ENCODE data around the gene UGT2A3. TPM values are rescaled to one million over a fixed set of nuclear protein-coding genes. Genes with fewer than 3 reads are reported as not detected.

The UGT2A3 gene
- total and polyA plus RNA-seq, 3 donors from 2014 or later: 1.7 TPM; not detected in 2

GRCh38 chr4:68909385-68909784 lies 42.2 kb downstream of the UGT2A3 start:
- H3K27me3 ChIP-seq: no peaks in the 10 kb centered on the region
- H3K4me1 ChIP-seq: no peaks in the 10 kb centered on the region
- H3K27ac ChIP-seq: no peak overlapping the region
- no peak for DNase-seq
- H3K4me3 ChIP-seq: no peak overlapping the region
- no peaks in the 10 kb centered on the region for H3K9me3 ChIP-seq
- 75 to 87% methylated on average over 2 of the region's 2 CpGs for WGBS, 2 donors
- intact Hi-C loops (cut with DNase I; ENCODE audit: low total_unique reads): no loop called here
- no peaks in the 10 kb centered on the region for H3K36me3 ChIP-seq (ENCODE audit: low read depth, missing control alignments)
- TF ChIP-seq POLR2A (IDR thresholded peaks at IDR 0.05): no peak
- TF ChIP-seq, protein P1, sequence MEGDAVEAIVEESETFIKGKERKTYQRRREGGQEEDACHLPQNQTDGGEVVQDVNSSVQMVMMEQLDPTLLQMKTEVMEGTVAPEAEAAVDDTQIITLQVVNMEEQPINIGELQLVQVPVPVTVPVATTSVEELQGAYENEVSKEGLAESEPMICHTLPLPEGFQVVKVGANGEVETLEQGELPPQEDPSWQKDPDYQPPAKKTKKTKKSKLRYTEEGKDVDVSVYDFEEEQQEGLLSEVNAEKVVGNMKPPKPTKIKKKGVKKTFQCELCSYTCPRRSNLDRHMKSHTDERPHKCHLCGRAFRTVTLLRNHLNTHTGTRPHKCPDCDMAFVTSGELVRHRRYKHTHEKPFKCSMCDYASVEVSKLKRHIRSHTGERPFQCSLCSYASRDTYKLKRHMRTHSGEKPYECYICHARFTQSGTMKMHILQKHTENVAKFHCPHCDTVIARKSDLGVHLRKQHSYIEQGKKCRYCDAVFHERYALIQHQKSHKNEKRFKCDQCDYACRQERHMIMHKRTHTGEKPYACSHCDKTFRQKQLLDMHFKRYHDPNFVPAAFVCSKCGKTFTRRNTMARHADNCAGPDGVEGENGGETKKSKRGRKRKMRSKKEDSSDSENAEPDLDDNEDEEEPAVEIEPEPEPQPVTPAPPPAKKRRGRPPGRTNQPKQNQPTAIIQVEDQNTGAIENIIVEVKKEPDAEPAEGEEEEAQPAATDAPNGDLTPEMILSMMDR (IDR thresholded peaks at IDR 0.05): no peak

DNA sequence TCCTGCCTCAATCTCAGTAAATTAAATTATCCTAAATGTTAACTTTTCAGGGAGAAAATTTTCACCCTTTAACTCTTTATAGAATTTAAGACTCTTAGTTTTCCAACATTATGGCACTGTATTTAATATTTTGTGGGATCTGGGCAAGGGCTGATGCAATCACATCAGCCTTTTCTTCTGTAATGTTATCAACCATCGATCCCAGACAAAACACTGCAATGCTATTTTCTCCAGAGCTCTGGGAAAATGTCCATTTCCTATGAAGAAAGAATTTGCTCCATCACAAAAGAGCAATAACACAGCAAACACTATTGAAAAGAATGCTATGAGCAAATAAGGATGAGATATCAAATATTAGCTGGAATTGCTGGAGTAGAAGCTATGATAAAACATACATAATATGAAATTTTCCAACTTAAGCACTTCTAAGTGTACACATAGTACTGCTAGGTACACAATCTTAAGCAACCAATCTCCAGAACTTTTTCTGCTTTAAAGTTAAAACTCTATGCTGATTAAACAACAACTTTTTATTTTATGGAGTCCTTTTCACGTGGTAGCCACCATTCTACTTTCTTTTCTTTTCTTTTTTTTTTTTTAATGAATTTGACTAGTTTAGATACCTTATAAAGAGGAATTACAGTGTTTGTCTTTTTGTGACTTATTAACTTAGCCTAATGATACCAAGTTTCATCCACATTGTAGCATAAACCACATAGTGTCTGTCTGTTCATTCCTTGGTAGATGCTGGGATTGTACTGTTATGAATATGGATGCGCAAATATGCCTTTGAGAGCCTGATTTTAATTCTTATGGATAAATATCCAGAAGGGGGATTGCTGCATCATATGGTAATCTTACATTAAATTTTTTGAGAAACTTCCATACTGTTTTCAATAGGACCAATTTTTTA lies 43.6 kb downstream of the UGT2A3 start:
- no peak for DNase-seq
- Histone ChIP-seq H3K4me3 (no peak overlapping the region), H3K27ac (no peak overlapping the region), H3K27me3 (no peaks in the 10 kb centered on the region), H3K4me1 (no peaks in the 10 kb centered on the region), H3K9me3 (no peaks in the 10 kb centered on the region), H3K36me3 (ENCODE audit: low read depth, missing control alignments) (no peaks in the 10 kb centered on the region)
- intact Hi-C loops (cut with DNase I; ENCODE audit: low total_unique reads): no loop called here
- TF ChIP-seq, protein P1 (IDR thresholded peaks at IDR 0.05): no peak
- TF ChIP-seq POLR2A (IDR thresholded peaks at IDR 0.05): no peak
- WGBS, 2 donors: 66 to 71% methylated on average over 3 of the region's 3 CpGs

DNA sequence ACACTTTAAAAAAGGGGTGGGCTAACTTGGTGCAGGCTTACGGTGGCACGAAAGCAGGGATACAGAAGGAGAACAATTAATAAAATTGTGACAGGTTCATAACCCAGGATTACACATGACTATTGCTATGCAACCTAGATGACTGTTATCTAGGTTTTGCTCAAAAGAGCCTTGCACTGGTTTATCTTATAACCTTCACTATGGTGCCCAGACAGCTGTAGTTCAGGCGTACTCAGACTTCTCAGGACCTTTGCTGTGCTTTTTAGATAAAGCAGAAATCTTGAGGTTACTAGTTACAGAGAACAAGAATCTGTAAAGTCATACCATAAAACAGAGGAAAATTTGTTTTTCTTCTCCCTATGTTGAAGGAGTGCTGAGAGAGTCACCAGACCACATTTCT lies 44.4 kb downstream of the UGT2A3 start:
- H3K4me3 ChIP-seq: peak overlapping the region in 1 of 2 donors; percentile 24
- no peak for TF ChIP-seq POLR2A (IDR thresholded peaks at IDR 0.05)
- TF ChIP-seq, protein P1 (IDR thresholded peaks at IDR 0.05): no peak
- no peaks in the 10 kb centered on the region for H3K9me3 ChIP-seq
- H3K4me1 ChIP-seq: no peaks in the 10 kb centered on the region
- H3K27ac ChIP-seq: no peak overlapping the region
- intact Hi-C loops (cut with DNase I; ENCODE audit: low total_unique reads): no loop called here
- 29 to 39% methylated on average over 3 of the region's 3 CpGs for WGBS, 2 donors
- DNase-seq: no peak
- H3K36me3 ChIP-seq (ENCODE audit: low read depth, missing control alignments): no peaks in the 10 kb centered on the region
- H3K27me3 ChIP-seq: no peaks in the 10 kb centered on the region

DNA sequence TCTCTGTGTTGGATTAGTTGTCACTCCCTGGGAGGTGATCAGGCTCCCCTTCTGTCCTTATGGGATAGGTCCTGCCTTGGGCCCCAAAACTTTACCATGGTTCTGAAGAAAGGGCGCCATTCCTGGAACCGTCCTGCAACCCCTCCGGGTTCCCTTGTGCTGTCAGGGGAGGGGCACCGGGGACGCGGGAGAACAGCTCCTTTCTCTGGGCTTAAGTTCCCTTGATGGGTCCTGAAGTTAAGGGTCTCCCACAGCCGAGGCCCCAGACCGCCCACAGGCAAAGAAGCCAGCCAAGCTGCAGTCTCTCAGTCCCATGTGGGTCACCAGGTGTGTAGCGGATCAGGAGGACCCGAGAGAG lies 44.8 kb downstream of the UGT2A3 start:
- TF ChIP-seq, protein P1 (IDR thresholded peaks at IDR 0.05): no peak
- TF ChIP-seq POLR2A (IDR thresholded peaks at IDR 0.05): no peak
- no peaks in the 10 kb centered on the region for H3K4me1 ChIP-seq
- no peak for DNase-seq
- no peaks in the 10 kb centered on the region for H3K27me3 ChIP-seq
- peak overlapping the region in 1 of 2 donors; percentile 24 for H3K4me3 ChIP-seq
- intact Hi-C loops (cut with DNase I; ENCODE audit: low total_unique reads): no loop called here
- no peaks in the 10 kb centered on the region for H3K36me3 ChIP-seq (ENCODE audit: low read depth, missing control alignments)
- no peak overlapping the region for H3K27ac ChIP-seq
- WGBS, 2 donors: 55 to 61% methylated on average over 2 to 10 of the region's 10 CpGs
- no peaks in the 10 kb centered on the region for H3K9me3 ChIP-seq

All from testis (tissue), 3 donors.